Left cardiac atrium (tissue), 4 donors: ENCODE results near the gene ZNF543. TPM values are rescaled to one million over a fixed set of nuclear protein-coding genes. Genes with fewer than 3 reads are reported as not detected.
"Not testable (repeated sequence)": the region's sequence is repeated elsewhere in the genome, so short reads cannot be mapped to it uniquely, and the experiment has no call there.

Experiments used
- ATAC-seq, 2 donors: fragments of 200-7000 bp; cut with Tn5 transposase; one replicate each; pipeline ENCODE4 v1.9.1; 2020; ENCODE audit warnings: mild to moderate bottlenecking in 2 of 2, moderate library complexity in 2 of 2
- DNase-seq: peaks from one replicate; pipeline ENCODE4 v3.0.0-alpha.2; 2020
- intact Hi-C, 2 donors: fragments of 100-400 bp; cut with DNase I; formaldehyde crosslinking; loops; one replicate each; pipeline versions ENCODE4 v1.14.1 to v1.15.1; 2022 to 2023
- long read RNA-seq: library from polyadenylated mRNA; unstranded; transcript quantifications from one replicate; pipeline ENCODE4 v2.0.0, GENCODE V29; 2021
- total RNA-seq, 2 donors: library from RNA; stranded (reverse); fragmentation: NEBNext Ultra II Directional; extraction: Animal tissue kit (Norgen Biotek cat#: 25700); gene quantifications; one replicate each; pipeline ENCODE4 v1.2.1, GENCODE V29; 2021
- donor health status: DM: no; HTN: yes; CAD: no.
- donor health status: DM: no; HTN: yes; CAD: no; lungs with severe emphysema.
- donor health status: DM: yes; HTN: yes; CAD: no.
- donor health status: Dilated cardiomyopathy.

Gene ZNF543
- total RNA-seq = 1 to 10 TPM; 5.5 to 7.7 TPM
- long read RNA-seq, partial matches to known transcripts = 0 of 2 reads
- long read RNA-seq, other reads (novel, unspliced or antisense) = 1 of 2 reads

- DNase-seq = peak; percentile 98
- intact Hi-C loops = loop anchor here in 1 of 2 donors (2.0 to 5.0 kb wide), 2 partner anchors 37 to 40 kb away; partner anchors contain the start of gene ZNF460
- peak; percentile 99 to 100 for ATAC-seq
Measured at GRCh38 chr19:57320180-57321084, at the start of gene ZNF543. Gene ZNF543, plus strand, starts transcription at chr19:57320472. Its CDS starts 382 bp downstream, at chr19:57320854.

- no peak for ATAC-seq
- intact Hi-C loops = no loop called here
- no peak for DNase-seq
Measured at GRCh38 chr19:57271280-57271679, 49.0 kb upstream of the ZNF543 start.

- ATAC-seq = no peak
- intact Hi-C loops = no loop called here
- no peak for DNase-seq
Measured at GRCh38 chr19:57273014-57273413, 47.3 kb upstream of the ZNF543 start.

- intact Hi-C loops = no loop called here
- no peak for DNase-seq
- no peak for ATAC-seq
Measured at GRCh38 chr19:57276430-57276829, 43.8 kb upstream of the ZNF543 start.

- ATAC-seq, DNase-seq, intact Hi-C loops: not testable (repeated sequence)
Measured at GRCh38 chr19:57278481-57278880, 41.8 kb upstream of the ZNF543 start.

GRCh38 chr19:57279418-57280164 lies 40.7 kb upstream of the ZNF543 start:
- ATAC-seq (peak; percentile 95 to 97), DNase-seq (peak; percentile 95)
- intact Hi-C loops = loop anchor here in 1 of 2 donors (2.0 to 10.0 kb wide), 3 partner anchors 37 to 75 kb away; partner anchors contain the start of genes ZNF304, ZNF543 and ZNF805

- intact Hi-C loops = loop anchor here in 1 of 2 donors (2.0 to 10.0 kb wide), 3 partner anchors 38 to 74 kb away; partner anchors contain the start of genes ZNF304, ZNF543 and ZNF805
- peak; percentile 98 for DNase-seq
Measured at GRCh38 chr19:57280165-57280961, 39.9 kb upstream of the ZNF543 start, which contains the start of gene ZNF460. Gene ZNF460, plus strand, starts transcription at chr19:57280485. Its CDS starts 322 bp downstream, at chr19:57280807.

GRCh38 chr19:57280962-57281400 lies 39.3 kb upstream of the ZNF543 start:
- ATAC-seq (no peak), DNase-seq (no peak)
- intact Hi-C loops = loop anchor here in 1 of 2 donors (2.0 to 10.0 kb wide), 3 partner anchors 39 to 74 kb away; partner anchors contain the start of genes ZNF304, ZNF543 and ZNF805

More at GRCh38 chr19:57280165-57280961, 39.9 kb upstream of the ZNF543 start, which contains the start of gene ZNF460:
- ATAC-seq = peak; percentile 97

- ATAC-seq (no peak), DNase-seq (no peak)
- intact Hi-C loops = loop anchor here in 1 of 2 donors (5.0 to 10.0 kb wide), 2 partner anchors 40 to 73 kb away; partner anchors contain the start of genes ZNF304 and ZNF805
Measured at GRCh38 chr19:57282011-57282643, 38.1 kb upstream of the ZNF543 start.

GRCh38 chr19:57288373-57288772 lies 31.9 kb upstream of the ZNF543 start:
- intact Hi-C loops = loop anchor here in 1 of 2 donors (10.0 kb wide), 1 partner anchor 66 kb away; the partner anchor contains the start of gene ZNF304
- DNase-seq (no peak), ATAC-seq (no peak)

- intact Hi-C loops = no loop called here
- DNase-seq (no peak), ATAC-seq (no peak)
Measured at GRCh38 chr19:57290970-57291369, 29.3 kb upstream of the ZNF543 start.

GRCh38 chr19:57292547-57292946 lies 27.7 kb upstream of the ZNF543 start:
- DNase-seq = no peak
- ATAC-seq = no peak
- intact Hi-C loops = no loop called here

GRCh38 chr19:57293719-57294118 lies 26.6 kb upstream of the ZNF543 start:
- no peak for DNase-seq
- intact Hi-C loops = no loop called here
- ATAC-seq = no peak

GRCh38 chr19:57302020-57302465 lies 18.2 kb upstream of the ZNF543 start:
- peak; percentile 92 to 96 for ATAC-seq
- peak; percentile 60 for DNase-seq
- intact Hi-C loops = no loop called here

GRCh38 chr19:57302727-57303401 lies 17.4 kb upstream of the ZNF543 start:
- intact Hi-C loops = no loop called here
- DNase-seq (no peak), ATAC-seq (peak in 1 of 2 donors; percentile 18)

GRCh38 chr19:57305056-57305455 lies 15.2 kb upstream of the ZNF543 start:
- intact Hi-C loops = no loop called here
- no peak for DNase-seq

GRCh38 chr19:57308514-57308913 lies 11.8 kb upstream of the ZNF543 start:
- no peak for ATAC-seq
- intact Hi-C loops = no loop called here
- DNase-seq = no peak

More at GRCh38 chr19:57305056-57305455, 15.2 kb upstream of the ZNF543 start:
- no peak for ATAC-seq
